RKO (cell line): Measurements from ENCODE around the gene RTP2.

Experiments used
- DNase-seq: peaks from one replicate; pipeline ENCODE4 v3.0.0-alpha.2; 2016; ENCODE audit warnings: low spot score

RTP2 gene

GRCh38 chr3:187667526-187667925 is 34.8 kb downstream of the RTP2 start:
- DNase-seq, result no peak

- DNase-seq, result no peak
Measured at GRCh38 chr3:187665764-187666402, 36.5 kb downstream of the RTP2 start.

GRCh38 chr3:187665010-187665409 is 37.3 kb downstream of the RTP2 start:
- no peak for DNase-seq

- DNase-seq, result no peak
Measured at GRCh38 chr3:187662848-187663409, 39.4 kb downstream of the RTP2 start.

GRCh38 chr3:187661267-187661666 is 41.1 kb downstream of the RTP2 start:
- no peak for DNase-seq

GRCh38 chr3:187651282-187651681 is 51.1 kb downstream of the RTP2 start:
- DNase-seq, result no peak
